Endothelial cell of umbilical vein (primary cell): Measurements from ENCODE around the gene SMAD2. TPM values are rescaled to one million over a fixed set of nuclear protein-coding genes. Genes with fewer than 3 reads are reported as not detected.

Experiments used
- BruUV-seq: library from RNA; stranded (reverse); fragments of 400-500 nt; replicated peaks from 2 replicates; lab custom pipeline; 2021; lab: Mats Ljungman, UMichigan
- CTCF ChIA-PET: fragments of 300-600, 350-600 bp; sonication (Branson Sonifier 250); formaldehyde crosslinking; loops from one replicate; lab custom pipeline; 2021; ENCODE audit warnings: antibody characterized with exemption, inconsistent platforms; lab: Charles Lee
- POLR2A ChIA-PET: fragments of 300-600, 350-600 bp; sonication (Branson Sonifier 250); formaldehyde crosslinking; loops from one replicate; lab custom pipeline; 2021; ENCODE audit warnings: antibody characterized with exemption, inconsistent platforms; lab: Charles Lee
- DNase-seq: peaks from one replicate; pipeline ENCODE4 v3.0.0-alpha.2; 2011; ENCODE audit warnings: low read depth, low spot score
- FAIRE-seq: peaks from 2 replicates; lab custom pipeline; 2011; peaks lifted over from hg19 to GRCh38; lab: Jason Lieb, UNC
- H2AFZ ChIP-seq: 2 replicates; pipeline ENCODE4 v1.6.0; 2012; ENCODE audit warnings: low read depth, low read length, control low read depth, inconsistent platforms
- H3K27ac ChIP-seq: 2 replicates; pipeline ENCODE4 v1.5.1; 2011; ENCODE audit warnings: low read depth, mild to moderate bottlenecking, control low read depth, low read length, moderate library complexity; ENCODE audit not compliant: insufficient read depth
- H3K27me3 ChIP-seq, 2 experiments: 2 replicates each; pipeline versions ENCODE4 v1.6.0 to v1.6.1; 2011; ENCODE audit warnings: low read length in 2 of 2, mixed read lengths in 1 of 2; ENCODE audit not compliant: control insufficient read depth in 2 of 2, insufficient read depth in 2 of 2
- H3K36me3 ChIP-seq, 2 experiments: 2 replicates in 1 of 2; 3 replicates in 1 of 2; pipeline ENCODE4 v1.5.1; 2011; ENCODE audit warnings: low read length in 2 of 2, mild to moderate bottlenecking in 1 of 2, moderate library complexity in 1 of 2; ENCODE audit not compliant: control insufficient read depth in 2 of 2, insufficient read depth in 2 of 2; ENCODE audit errors: extremely low read depth in 1 of 2
- H3K4me1 ChIP-seq: 3 replicates; pipeline ENCODE4 v1.5.1; 2011; ENCODE audit warnings: mild to moderate bottlenecking, low read length; ENCODE audit not compliant: control insufficient read depth, insufficient read depth; ENCODE audit errors: extremely low read depth
- H3K4me2 ChIP-seq: 2 replicates; pipeline ENCODE4 v1.6.1; 2011; ENCODE audit warnings: low read length, control low read depth, mixed read lengths; ENCODE audit not compliant: insufficient read depth
- H3K4me3 ChIP-seq, 3 experiments: fragments of 200-600 bp in 1 of 3; sonication (generic), shearing (Covaris generic) in 1 of 3; replicated peaks in 1 of 3; 2 replicates each; pipeline ENCODE4 v1.5.1; 2011 to 2016; ENCODE audit warnings: control low read depth in 3 of 3, low read length in 3 of 3, mild to moderate bottlenecking in 2 of 3, inconsistent platforms in 1 of 3, low read depth in 1 of 3, moderate library complexity in 1 of 3; ENCODE audit not compliant: insufficient read depth in 1 of 3
- H3K79me2 ChIP-seq: 2 replicates; pipeline ENCODE4 v1.6.0; 2012; ENCODE audit warnings: low read length, inconsistent platforms; ENCODE audit not compliant: control insufficient read depth, insufficient read depth
- H3K9ac ChIP-seq: replicated peaks from 2 replicates; pipeline ENCODE3; 2011; ENCODE audit warnings: low read length, control low read depth; ENCODE audit not compliant: insufficient read depth; ENCODE audit errors: extremely low read depth
- H3K9me1 ChIP-seq: replicated peaks from 3 replicates; pipeline ENCODE4 v1.6.0; 2011; ENCODE audit warnings: mild to moderate bottlenecking, low read length; ENCODE audit not compliant: control insufficient read depth, insufficient read depth; ENCODE audit errors: extremely low read depth
- H3K9me3 ChIP-seq: replicated peaks from 2 replicates; pipeline ENCODE4 v1.5.1; 2012; ENCODE audit warnings: low read length, inconsistent platforms; ENCODE audit not compliant: control insufficient read depth, insufficient read depth
- H4K20me1 ChIP-seq: replicated peaks from 2 replicates; pipeline ENCODE3; 2011; ENCODE audit warnings: mild to moderate bottlenecking, low read length; ENCODE audit not compliant: control insufficient read depth, insufficient read depth; ENCODE audit errors: extremely low read depth
- CTCF ChIP-seq, 2 donors: IDR thresholded peaks; 1 replicate in 1 of 2; 2 replicates in 1 of 2; pipeline ENCODE4 v1.5.1; 2011; ENCODE audit warnings: low read length in 2 of 2, mild to moderate bottlenecking in 2 of 2, moderate library complexity in 2 of 2, control low read depth in 1 of 2, inconsistent platforms in 1 of 2, low read depth in 1 of 2; ENCODE audit not compliant: insufficient read depth in 1 of 2; ENCODE audit errors: extremely low read depth in 1 of 2
- EZH2 ChIP-seq: IDR thresholded peaks from 2 replicates; pipeline ENCODE4 v1.6.1; 2012; ENCODE audit warnings: borderline replicate concordance, low read depth, mild to moderate bottlenecking, moderate library complexity, low read length, inconsistent platforms; ENCODE audit not compliant: severe bottlenecking
- FOS ChIP-seq: IDR thresholded peaks from 2 replicates; pipeline ENCODE4 v1.6.1; 2011; ENCODE audit warnings: mild to moderate bottlenecking, low read length, moderate library complexity, borderline replicate concordance; ENCODE audit not compliant: insufficient read depth
- GATA2 ChIP-seq: IDR thresholded peaks from 2 replicates; pipeline ENCODE4 v1.7.0; 2011; ENCODE audit warnings: low read depth, mild to moderate bottlenecking, moderate library complexity, mixed read lengths, low read length; ENCODE audit not compliant: insufficient read length, insufficient read depth
- JUN ChIP-seq: IDR thresholded peaks from 2 replicates; pipeline ENCODE4 v1.6.1; 2011; ENCODE audit warnings: borderline replicate concordance, low read depth; ENCODE audit not compliant: insufficient read length, insufficient read depth
- MAX ChIP-seq: IDR thresholded peaks from 2 replicates; pipeline ENCODE4 v1.6.1; 2011; ENCODE audit not compliant: insufficient read depth, insufficient read length
- MYC ChIP-seq: IDR thresholded peaks from one replicate; pipeline ENCODE4 v1.6.1; 2011; ENCODE audit warnings: mild to moderate bottlenecking, low read depth, low read length
- POLR2A ChIP-seq: IDR thresholded peaks from 2 replicates; pipeline ENCODE4 v1.6.1; 2012; ENCODE audit warnings: low read depth, mild to moderate bottlenecking, control low read depth, low read length
- POLR2AphosphoS5 ChIP-seq: IDR thresholded peaks from 2 replicates; pipeline ENCODE4 v1.6.1; 2012; ENCODE audit warnings: low read depth, mild to moderate bottlenecking, control low read depth, low read length, moderate library complexity; ENCODE audit not compliant: insufficient read depth
- dilution Hi-C: fragments of 300-500 bp; cut with MboI; formaldehyde crosslinking; loops from one replicate; pipeline ENCODE4 v1.15.0; 2019; ENCODE audit warnings: low sequenced_read_pairs; ENCODE audit not compliant: extremely low pct_ligation_motif_present
- intact Hi-C: fragments of 100-400 bp; cut with micrococcal nuclease; formaldehyde crosslinking; loops from one replicate; pipeline ENCODE4 v1.10.0; 2022
- polyA plus RNA-seq, 4 experiments: library from polyadenylated mRNA; depleted of rRNA in 3 of 4; stranded (reverse) in 3 of 4; unstranded in 1 of 4; fragments of >200 nt; gene quantifications; 2 replicates each; pipeline versions ENCODE4 v1.2.1 to v1.2.3, GENCODE V29; 2011 to 2012; ENCODE audit warnings: missing spikeins in 1 of 4
- total RNA-seq: library from RNA; stranded (reverse); gene quantifications from 2 replicates; pipeline ENCODE4 v1.2.3, GENCODE V29; 2021

SMAD2 gene
- total and polyA plus RNA-seq, 2 donors (not counting 3 experiments of a cell fraction or from before 2014, with no cell fraction given): 40.3 to 123 TPM

GRCh38 chr18:47858607-47859006, 71.9 kb downstream of the SMAD2 start:
- dilution Hi-C loops (no loop called here), intact Hi-C loops (no loop called here)
- no TSS peak for BruUV-seq
- POLR2A ChIA-PET: no interaction called here
- CTCF ChIA-PET: no interaction called here
- H2AFZ ChIP-seq: no peak overlapping the region
- DNase-seq (no peak), FAIRE-seq (no peak)
- no peaks in the 10 kb centered on the region for H3K79me2 ChIP-seq
- H3K4me3 ChIP-seq: no peak overlapping the region
- H3K4me1 ChIP-seq: no peaks in the 10 kb centered on the region
- no peaks in the 10 kb centered on the region for H3K9me1 ChIP-seq
- H3K36me3 ChIP-seq: peaks cover under 1 to 2% of the 10 kb centered on the region in 2 experiments
- no peaks in the 10 kb centered on the region for H3K9me3 ChIP-seq
- no peak overlapping the region for H3K27ac ChIP-seq
- no peaks in the 10 kb centered on the region for H4K20me1 ChIP-seq
- TF ChIP-seq GATA2 (no peak), POLR2A (no peak), CTCF (IDR thresholded peaks at IDR 0.05; ENCODE audit: extremely low read depth in 1 of 2, insufficient read depth in 1 of 2, low read depth in 1 of 2, low read length in 2 of 2) (no peak), JUN (no peak)
- no peak overlapping the region for H3K9ac ChIP-seq
- no peak overlapping the region for H3K4me2 ChIP-seq
- H3K27me3 ChIP-seq: no peaks in the 10 kb centered on the region

GRCh38 chr18:47847635-47848034, 82.8 kb downstream of the SMAD2 start:
- ChIA-PET POLR2A (no interaction called here), CTCF (interaction anchor here (1.0 to 1.4 kb wide), 2 partner anchors 9 to 169 kb away, joined by 3 read pairs; no protein-coding TSS in a partner anchor)
- intact Hi-C loops (no loop called here), dilution Hi-C loops (no loop called here)
- Histone ChIP-seq H3K4me2 (no peak overlapping the region), H3K9me3 (no peaks in the 10 kb centered on the region), H3K27ac (no peak overlapping the region), H3K27me3 (no peaks in the 10 kb centered on the region), H3K9me1 (no peaks in the 10 kb centered on the region), H3K36me3 (peaks cover 5 to 10% of the 10 kb centered on the region in 2 experiments), H2AFZ (no peak overlapping the region), H3K9ac (no peak overlapping the region), H3K4me1 (no peaks in the 10 kb centered on the region), H4K20me1 (peaks cover 3% of the 10 kb centered on the region), H3K4me3 (no peak overlapping the region), H3K79me2 (no peaks in the 10 kb centered on the region)
- TF ChIP-seq MYC (no peak), JUN (no peak), MAX (no peak), POLR2AphosphoS5 (no peak), EZH2 (no peak), CTCF (IDR thresholded peaks at IDR 0.05; ENCODE audit: extremely low read depth in 1 of 2, insufficient read depth in 1 of 2, low read depth in 1 of 2, low read length in 2 of 2) (no peak), FOS (no peak)
- BruUV-seq: no TSS peak
- no peak for FAIRE-seq
- no peak for DNase-seq
